Natural killer cell (primary cell): Measurements from ENCODE around the gene BICRA. TPM values are rescaled to one million over a fixed set of nuclear protein-coding genes. Genes with fewer than 3 reads are reported as not detected.
A peak's percentile ranks its signal among the peaks of the same experiment; 100 is the strongest.

ENCODE experiments used
- ATAC-seq, 3 donors: fragments of 150-1000 bp in 2 of 3; fragments of 200-7000 bp in 1 of 3; cut with Tn5 transposase; 1 replicate in 1 of 3; 2 replicates in 2 of 3; pipeline ENCODE4 v1.10.0; 2021; ENCODE audit warnings: mild to moderate bottlenecking in 2 of 3, moderate library complexity in 2 of 3
- DNase-seq, 2 donors: peaks; one replicate each; pipeline versions ENCODE4 v3.0.0 to v3.0.0-alpha.2; 2013 to 2021; ENCODE audit warnings: mixed read lengths in 1 of 2
- H3K27ac ChIP-seq: one replicate; pipeline ENCODE4 v1.5.1; 2013; ENCODE audit warnings: mild to moderate bottlenecking, low read length
- H3K27me3 ChIP-seq: one replicate; pipeline ENCODE4 v1.6.1; 2013; ENCODE audit warnings: low read length; ENCODE audit not compliant: control insufficient read depth, insufficient read depth
- H3K36me3 ChIP-seq: one replicate; pipeline ENCODE4 v1.6.1; 2013; ENCODE audit warnings: low read length; ENCODE audit not compliant: control insufficient read depth, insufficient read depth
- H3K4me1 ChIP-seq: one replicate; pipeline ENCODE4 v1.6.1; 2013; ENCODE audit warnings: low read length; ENCODE audit not compliant: control insufficient read depth, insufficient read depth
- H3K4me3 ChIP-seq: one replicate; pipeline ENCODE4 v1.5.1; 2013; ENCODE audit warnings: low read length
- H3K9me3 ChIP-seq: one replicate; pipeline ENCODE4 v1.6.1; 2013; ENCODE audit warnings: low read length; ENCODE audit not compliant: control insufficient read depth, insufficient read depth
- H3K27ac Mint-ChIP-seq, 2 donors: one replicate each; pipeline ENCODE4 v1.8.0; 2022; ENCODE audit warnings: mild to moderate bottlenecking in 2 of 2, mixed read lengths in 2 of 2, moderate library complexity in 1 of 2
- H3K27me3 Mint-ChIP-seq, 2 donors: one replicate each; pipeline ENCODE4 v1.8.0; 2022; ENCODE audit warnings: low read depth in 2 of 2, mixed read lengths in 2 of 2
- H3K36me3 Mint-ChIP-seq: one replicate; pipeline ENCODE4 v1.8.0; 2022; ENCODE audit warnings: mixed read lengths
- H3K4me1 Mint-ChIP-seq, 2 donors: one replicate each; pipeline ENCODE4 v1.8.0; 2022; ENCODE audit warnings: mixed read lengths in 2 of 2
- H3K4me3 Mint-ChIP-seq: one replicate; pipeline ENCODE4 v1.8.0; 2022; ENCODE audit warnings: mild to moderate bottlenecking, moderate library complexity, mixed read lengths
- H3K9me3 Mint-ChIP-seq, 2 donors: one replicate each; pipeline ENCODE4 v1.8.0; 2022; ENCODE audit warnings: mixed read lengths in 2 of 2
- CTCF ChIP-seq: fragments of 200-600 bp; IDR thresholded peaks from one replicate; pipeline ENCODE4 v1.8.0; 2022; ENCODE audit warnings: antibody characterized with exemption
- WGBS: methylation state at CpG from one replicate; pipeline ENCODE4 v1.1.7; 2013; ENCODE audit warnings: missing lambda C conversion rate; ENCODE audit not compliant: insufficient coverage; 5-methylcytosine and 5-hydroxymethylcytosine counted together
- intact Hi-C: fragments of 100-400 bp; cut with micrococcal nuclease; formaldehyde crosslinking; loops from one replicate; pipeline ENCODE4 v1.14.2; 2022
- total RNA-seq, 4 donors: library from RNA; stranded (reverse); fragments of 120-200 nt in 1 of 4; gene quantifications; one replicate each; pipeline versions ENCODE4 v1.2.3 to v1.2.4, GENCODE V29; 2013 to 2022

The BICRA gene
- total RNA-seq, 3 donors from 2014 or later (not counting 1 experiment from before 2014, with no cell fraction given): 31.9 to 37.4 (median 34.1) TPM

DNA sequence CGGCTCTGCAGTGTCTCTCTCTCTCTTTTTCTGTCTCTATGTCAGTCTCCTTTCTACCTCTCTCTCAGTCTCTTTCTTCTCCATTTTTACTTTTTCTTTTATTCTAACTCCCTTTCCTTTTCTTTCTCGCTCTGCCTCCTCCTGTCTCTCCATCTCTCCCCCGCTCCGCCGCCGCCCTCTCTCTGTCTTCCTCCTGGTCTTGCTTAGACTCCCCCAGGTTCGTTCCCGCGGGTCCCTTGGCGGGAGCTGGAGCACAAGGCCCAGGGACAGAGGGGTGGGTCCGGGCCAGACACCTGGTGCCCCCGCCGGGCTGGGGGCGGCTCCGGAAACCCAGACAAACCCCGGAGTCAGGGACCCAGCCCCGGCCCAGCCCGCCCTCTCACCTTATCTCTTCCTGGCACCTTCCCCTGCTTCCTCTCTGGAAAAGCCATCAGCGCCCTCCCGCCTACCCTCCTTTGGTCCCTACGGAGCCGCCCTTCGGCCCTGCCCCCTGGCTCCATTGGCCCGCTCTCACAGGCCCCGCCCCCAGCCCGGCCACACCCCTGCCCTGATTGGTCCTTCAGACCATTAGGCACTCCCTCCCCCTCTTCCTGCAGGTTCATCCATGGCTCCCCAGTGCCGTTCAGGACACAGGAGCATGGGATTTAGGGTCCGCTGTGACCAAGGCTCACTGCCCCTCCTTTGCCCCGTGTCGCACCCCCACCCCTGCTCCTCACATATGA, 121.0 kb downstream of the BICRA start:
- WGBS: 5% methylated on average over 30 of the region's 30 CpGs
- no peaks in the 10 kb centered on the region for H3K9me3 Mint-ChIP-seq
- ATAC-seq (peak in 1 of 3 donors; percentile 53), DNase-seq (peak in 1 of 2 donors; percentile 28)
- no peak overlapping the region for H3K27ac ChIP-seq
- H3K36me3 ChIP-seq: no peaks in the 10 kb centered on the region
- H3K9me3 ChIP-seq: no peaks in the 10 kb centered on the region
- no peak overlapping the region for H3K27ac Mint-ChIP-seq
- H3K4me3 Mint-ChIP-seq: peak overlapping the region; percentile 40
- intact Hi-C loops: no loop called here
- TF ChIP-seq CTCF: no peak
- H3K27me3 ChIP-seq: peaks cover 14% of the 10 kb centered on the region
- peaks cover 12% of the 10 kb centered on the region for H3K4me1 ChIP-seq
- H3K27me3 Mint-ChIP-seq: peaks cover 40 to 44% of the 10 kb centered on the region in 2 donors
- H3K4me3 ChIP-seq: no peak overlapping the region
- H3K36me3 Mint-ChIP-seq: no peaks in the 10 kb centered on the region
- H3K4me1 Mint-ChIP-seq: peaks cover 9 to 17% of the 10 kb centered on the region in 2 donors

DNA sequence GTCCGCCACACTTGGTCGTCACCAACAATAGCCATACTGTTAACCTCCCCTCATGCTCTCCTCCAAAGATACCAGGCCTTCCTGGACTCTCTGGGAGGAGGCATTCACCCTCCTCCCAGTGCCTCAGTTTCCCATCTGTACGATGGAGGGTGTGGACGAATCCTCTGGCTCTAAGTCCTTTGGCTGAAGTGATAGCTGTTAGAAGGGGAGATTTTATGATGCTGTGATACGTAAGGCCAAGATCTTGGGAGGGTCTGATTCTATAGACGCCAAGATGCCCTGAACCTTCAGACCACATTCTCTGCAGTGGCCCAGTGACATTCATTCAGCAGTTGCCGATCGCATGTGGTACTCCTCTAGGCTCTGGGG, 121.6 kb downstream of the BICRA start:
- WGBS: 85% methylated on average over 8 of the region's 8 CpGs
- H3K27me3 ChIP-seq: peaks cover 14% of the 10 kb centered on the region
- ATAC-seq (no peak), DNase-seq (no peak)
- intact Hi-C loops: no loop called here
- no peaks in the 10 kb centered on the region for H3K9me3 ChIP-seq
- no peak overlapping the region for H3K4me3 ChIP-seq
- Mint-ChIP-seq H3K4me3 (no peak overlapping the region), H3K27ac (no peak overlapping the region), H3K27me3 (peaks cover 40 to 44% of the 10 kb centered on the region in 2 donors), H3K36me3 (no peaks in the 10 kb centered on the region), H3K9me3 (no peaks in the 10 kb centered on the region), H3K4me1 (peaks cover 9 to 17% of the 10 kb centered on the region in 2 donors)
- H3K4me1 ChIP-seq: peaks cover 12% of the 10 kb centered on the region
- no peak overlapping the region for H3K27ac ChIP-seq
- H3K36me3 ChIP-seq: no peaks in the 10 kb centered on the region
- TF ChIP-seq CTCF: no peak

GRCh38 chr19:47730910-47731309, 122.0 kb downstream of the BICRA start:
- DNase-seq: no peak
- Histone ChIP-seq H3K27me3 (peaks cover 14% of the 10 kb centered on the region), H3K27ac (no peak overlapping the region), H3K4me3 (no peak overlapping the region), H3K9me3 (no peaks in the 10 kb centered on the region), H3K4me1 (peaks cover 12% of the 10 kb centered on the region), H3K36me3 (no peaks in the 10 kb centered on the region)
- ATAC-seq: no peak
- no peak for TF ChIP-seq CTCF
- Mint-ChIP-seq H3K27ac (no peak overlapping the region), H3K27me3 (peaks cover 40 to 44% of the 10 kb centered on the region in 2 donors), H3K9me3 (no peaks in the 10 kb centered on the region), H3K4me1 (peaks cover 9 to 17% of the 10 kb centered on the region in 2 donors), H3K4me3 (no peak overlapping the region), H3K36me3 (no peaks in the 10 kb centered on the region)
- 91% methylated on average over 7 of the region's 8 CpGs for WGBS
- intact Hi-C loops: no loop called here

DNA sequence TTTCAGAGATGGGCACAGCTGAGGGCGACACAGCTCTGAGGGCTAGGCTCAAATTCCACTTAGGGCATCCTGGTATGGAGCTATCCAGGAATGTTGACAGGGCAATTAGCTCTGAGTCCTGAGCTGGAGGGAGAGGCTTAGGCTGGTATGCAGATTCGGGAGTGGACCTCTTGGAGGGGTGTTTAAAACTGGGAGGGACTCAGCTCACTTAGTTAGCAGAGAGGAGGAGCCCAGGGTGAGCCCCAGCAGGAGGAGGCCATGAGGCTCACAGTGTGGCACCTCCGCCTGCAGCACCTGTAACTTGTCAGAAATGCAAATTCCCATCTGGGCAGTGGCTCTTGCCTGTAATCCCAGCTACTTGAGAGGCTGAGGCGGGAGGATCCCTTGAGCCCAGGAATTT, 126.2 kb downstream of the BICRA start:
- H3K4me3 Mint-ChIP-seq: no peak overlapping the region
- TF ChIP-seq CTCF: no peak
- 87% methylated on average over 4 of the region's 4 CpGs for WGBS
- peaks cover 0 to 4% of the 10 kb centered on the region in 2 donors for H3K4me1 Mint-ChIP-seq
- peaks cover 15 to 16% of the 10 kb centered on the region in 2 donors for H3K27me3 Mint-ChIP-seq
- H3K27ac Mint-ChIP-seq: no peak overlapping the region
- DNase-seq (no peak), ATAC-seq (no peak)
- no peaks in the 10 kb centered on the region for H3K36me3 Mint-ChIP-seq
- no peaks in the 10 kb centered on the region for H3K9me3 Mint-ChIP-seq
- Histone ChIP-seq H3K27ac (no peak overlapping the region), H3K27me3 (peaks cover 6% of the 10 kb centered on the region), H3K36me3 (no peaks in the 10 kb centered on the region), H3K4me3 (no peak overlapping the region), H3K9me3 (no peaks in the 10 kb centered on the region), H3K4me1 (peaks cover 2% of the 10 kb centered on the region)
- intact Hi-C loops: no loop called here
